NCI-H774 (cell line): ENCODE measurements around the gene LRRC7.

Experiments used
- DNase-seq: peaks from one replicate; lab custom pipeline; 2025; lab: John Stamatoyannopoulos, UW

Gene LRRC7

GRCh38 chr1:70093250-70093975 is 525.7 kb downstream of the LRRC7 start:
- no peak for DNase-seq

- no peak for DNase-seq
These were observed 533.5 kb downstream of the LRRC7 start for GRCh38 chr1:70101231-70101630.

- no peak for DNase-seq
These were observed 534.1 kb downstream of the LRRC7 start for GRCh38 chr1:70101774-70102173.

GRCh38 chr1:70103770-70104169 is 536.0 kb downstream of the LRRC7 start:
- no peak for DNase-seq

DNA sequence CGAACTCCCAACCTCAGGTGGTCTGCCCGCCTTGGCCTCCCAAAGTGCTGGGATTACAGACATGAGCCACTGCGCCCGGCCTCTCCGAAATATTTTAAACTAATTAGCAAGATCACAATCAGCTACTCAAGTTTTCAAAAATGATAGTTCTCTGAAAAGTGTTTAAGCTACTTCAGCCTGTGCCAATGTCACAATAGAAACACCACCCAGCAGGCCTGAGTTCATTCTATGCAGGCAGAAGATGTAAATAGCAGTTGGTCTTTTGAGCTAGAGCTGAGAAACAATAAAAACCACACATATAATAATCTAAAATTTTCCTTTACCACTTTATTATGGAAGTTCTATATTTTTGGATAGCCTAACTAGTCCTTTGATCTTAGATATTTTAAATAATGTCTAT is 541.5 kb downstream of the LRRC7 start:
- DNase-seq, result no peak

GRCh38 chr1:70112838-70113237 is 545.1 kb downstream of the LRRC7 start:
- no peak for DNase-seq

GRCh38 chr1:70115315-70115714 is 547.6 kb downstream of the LRRC7 start:
- DNase-seq, result no peak

GRCh38 chr1:70117046-70117445 is 549.3 kb downstream of the LRRC7 start:
- no peak for DNase-seq

DNA sequence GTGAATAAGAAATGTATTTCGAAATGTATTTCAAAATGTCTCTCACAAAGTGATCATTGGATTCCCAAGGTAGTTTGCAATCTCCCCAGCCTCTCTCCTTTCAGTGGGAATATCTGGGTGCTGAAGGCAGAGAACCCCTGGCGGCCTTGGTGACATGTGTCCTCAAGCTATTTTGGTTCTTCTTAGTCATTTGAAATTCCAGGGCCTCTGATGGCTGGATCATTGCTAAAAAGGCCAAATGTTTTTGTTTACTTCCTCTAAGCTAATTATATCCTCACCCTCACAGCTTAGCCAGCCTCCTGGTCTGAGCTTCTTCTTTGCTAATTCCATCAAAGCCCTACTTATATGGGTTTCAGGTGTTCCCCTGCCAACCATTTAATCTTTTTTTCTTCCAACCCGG is 566.4 kb downstream of the LRRC7 start:
- no peak for DNase-seq

DNA sequence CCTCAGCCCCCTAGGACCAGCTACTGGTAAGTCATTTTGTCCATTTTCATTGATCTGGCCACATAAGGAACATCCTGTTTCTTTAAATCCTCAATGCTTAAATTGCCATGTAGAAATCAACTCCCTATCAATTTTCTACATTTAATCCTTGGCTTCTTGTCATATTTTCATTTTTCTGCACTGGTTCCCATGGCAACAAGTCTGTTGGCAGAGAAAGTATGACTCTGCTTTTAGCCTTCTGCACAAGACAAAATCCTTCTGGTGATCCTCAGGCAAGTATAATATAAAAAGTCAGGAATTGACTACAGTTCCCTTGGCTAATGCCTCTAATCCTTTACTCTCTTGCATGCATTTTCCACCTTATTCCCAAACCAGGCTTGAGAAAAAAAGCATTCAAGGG is 572.6 kb downstream of the LRRC7 start:
- no peak for DNase-seq

- no peak for DNase-seq
These were observed 573.2 kb downstream of the LRRC7 start for GRCh38 chr1:70140894-70141293.

DNA sequence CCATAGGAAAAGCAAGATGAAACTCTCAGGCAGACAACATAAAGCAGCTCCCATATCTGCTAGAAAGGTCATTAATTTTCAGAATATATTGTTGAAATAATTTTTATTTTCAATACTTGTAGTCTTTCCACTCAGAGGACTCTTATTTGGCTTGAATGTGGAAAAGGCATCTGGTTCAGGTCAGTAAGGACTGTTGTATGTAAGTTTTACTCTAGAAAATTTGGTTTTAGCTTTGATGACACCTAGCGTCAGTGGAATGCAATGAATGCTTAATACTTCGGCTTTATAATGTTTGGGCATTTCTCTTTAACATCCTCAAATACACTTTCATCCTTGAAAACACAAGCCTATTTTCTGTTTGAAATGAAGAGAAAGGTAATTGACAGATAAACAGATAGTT is 574.4 kb downstream of the LRRC7 start:
- DNase-seq, result no peak

- no peak for DNase-seq
These were observed 575.4 kb downstream of the LRRC7 start for GRCh38 chr1:70143048-70143659.

GRCh38 chr1:70146488-70146887 is 578.8 kb downstream of the LRRC7 start:
- no peak for DNase-seq

GRCh38 chr1:70150444-70150843 is 582.7 kb downstream of the LRRC7 start:
- no peak for DNase-seq

- no peak for DNase-seq
These were observed 586.0 kb downstream of the LRRC7 start for GRCh38 chr1:70153739-70154138.

- no peak for DNase-seq
These were observed 588.9 kb downstream of the LRRC7 start for GRCh38 chr1:70156529-70157120.

DNA sequence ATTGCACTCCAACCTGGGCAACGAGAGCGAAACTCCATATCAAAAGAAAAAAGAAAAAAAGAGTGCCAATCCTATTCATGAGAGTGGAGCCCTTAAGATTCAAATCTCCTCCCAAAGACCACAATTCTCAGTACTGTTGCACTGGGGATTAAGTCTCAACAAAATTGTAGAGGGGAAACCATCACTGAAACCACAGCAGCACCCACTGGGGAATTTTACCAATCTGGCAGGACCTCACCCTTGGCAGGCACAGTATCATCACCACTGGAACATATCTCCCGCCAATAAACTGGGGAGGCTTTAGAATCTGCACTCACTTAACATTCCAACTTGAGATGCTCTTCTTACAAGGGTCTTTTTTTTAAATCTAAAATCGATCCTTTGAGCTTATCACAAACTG is 596.6 kb downstream of the LRRC7 start:
- DNase-seq, result no peak

GRCh38 chr1:70168283-70168682 is 600.6 kb downstream of the LRRC7 start:
- no peak for DNase-seq

DNA sequence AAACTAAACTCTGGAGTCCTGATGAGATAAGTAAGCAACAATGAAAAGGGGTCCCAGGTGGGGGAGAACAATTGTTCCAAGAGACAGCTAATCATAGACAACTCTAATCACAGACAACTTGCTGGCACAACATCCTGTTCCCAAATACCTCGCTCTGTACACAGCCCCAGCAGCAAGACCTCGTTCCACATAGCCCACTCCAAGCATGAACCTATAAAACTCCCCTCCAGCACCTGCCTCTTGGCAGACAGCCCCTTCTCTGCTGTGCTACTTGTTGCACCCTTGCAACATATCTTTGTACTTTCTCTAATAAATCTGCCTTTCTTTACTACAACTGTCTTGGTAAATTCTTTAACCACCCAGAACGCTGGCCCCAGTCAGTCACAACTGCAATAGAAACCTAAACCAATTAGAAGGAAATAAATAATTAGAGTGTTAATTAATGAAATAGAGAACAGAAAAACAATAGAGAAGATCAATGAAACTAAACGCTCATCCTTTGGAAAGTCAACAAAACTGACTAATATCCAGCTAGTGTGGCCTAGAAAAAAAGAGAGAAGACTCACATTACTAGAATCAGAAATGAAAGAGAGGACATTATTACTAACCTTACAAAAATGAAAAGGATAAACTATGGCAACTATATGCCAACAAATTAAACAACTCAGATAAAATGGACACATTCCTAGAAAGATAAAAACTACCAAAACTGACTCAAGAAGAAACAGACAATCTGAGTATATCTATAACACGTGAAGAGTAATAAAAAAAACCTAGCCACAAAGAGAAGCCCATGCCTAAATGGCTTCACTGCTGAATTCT is 601.5 kb downstream of the LRRC7 start:
- DNase-seq, result no peak

DNA sequence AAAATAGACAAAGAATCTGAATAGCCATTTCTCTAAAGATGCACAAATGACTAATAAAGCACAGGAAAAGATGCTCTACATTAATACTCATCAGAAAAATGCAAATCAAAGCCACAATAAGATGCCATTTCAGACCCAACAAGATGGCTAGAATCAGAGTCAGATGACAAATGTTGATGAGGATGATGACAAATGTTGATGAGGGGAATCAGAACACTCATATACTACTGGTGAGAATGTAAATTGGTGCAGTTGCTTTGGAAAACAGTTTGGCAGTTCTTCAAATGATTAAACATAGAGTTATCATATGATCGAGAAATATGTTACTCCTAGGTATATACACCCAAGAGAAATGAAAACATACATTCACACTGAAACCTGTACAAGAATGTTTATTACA is 603.8 kb downstream of the LRRC7 start:
- DNase-seq, result no peak
